GM19328 (cell line): ENCODE results near the gene CXXC5.
"Not testable (repeated sequence)": the region's sequence is repeated elsewhere in the genome, so short reads cannot be mapped to it uniquely, and the experiment has no call there.

Experiments
- ATAC-seq: cut with Tn5 transposase; IDR thresholded peaks from one replicate; pipeline ENCODE4 v1.9.1; 2021; ENCODE audit warnings: mild to moderate bottlenecking, moderate library complexity; ENCODE audit not compliant: unreplicated experiment

CXXC5 gene

DNA sequence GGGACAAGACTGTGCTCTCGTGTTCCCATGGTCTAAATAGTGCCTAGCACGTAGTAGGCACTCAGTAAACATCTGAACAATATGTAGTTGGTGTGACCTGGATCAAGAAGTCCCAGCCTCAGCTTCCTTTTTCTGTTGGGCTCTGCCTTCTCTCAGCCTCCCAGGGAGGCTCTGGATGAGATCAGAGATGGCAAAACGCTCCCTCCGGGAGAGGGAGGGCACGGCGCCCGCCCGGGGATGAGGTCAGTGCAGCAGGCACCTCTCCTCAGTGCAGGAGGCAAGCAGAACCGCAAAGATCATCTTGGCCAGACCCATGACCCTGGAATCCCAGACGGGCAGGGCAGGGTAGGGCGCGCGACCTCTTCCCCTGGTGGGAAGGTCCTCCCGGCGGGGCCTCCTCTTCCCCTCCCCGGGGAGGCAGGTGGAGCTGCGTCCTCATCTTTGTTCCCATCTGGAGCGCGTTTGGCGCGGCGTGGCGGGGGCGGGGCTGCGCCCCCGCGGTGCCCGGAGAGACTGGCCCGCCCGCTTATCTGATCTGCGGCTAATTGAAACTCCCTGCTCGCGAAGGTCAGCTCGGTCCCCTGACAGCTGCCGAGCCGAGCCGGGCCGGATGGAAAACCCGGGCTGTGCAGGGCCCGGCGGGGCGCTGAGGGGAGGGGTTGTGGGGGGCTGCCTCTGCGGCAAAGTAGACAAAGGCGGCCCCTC, 60.9 kb downstream of the CXXC5 start:
- no peak for ATAC-seq

DNA sequence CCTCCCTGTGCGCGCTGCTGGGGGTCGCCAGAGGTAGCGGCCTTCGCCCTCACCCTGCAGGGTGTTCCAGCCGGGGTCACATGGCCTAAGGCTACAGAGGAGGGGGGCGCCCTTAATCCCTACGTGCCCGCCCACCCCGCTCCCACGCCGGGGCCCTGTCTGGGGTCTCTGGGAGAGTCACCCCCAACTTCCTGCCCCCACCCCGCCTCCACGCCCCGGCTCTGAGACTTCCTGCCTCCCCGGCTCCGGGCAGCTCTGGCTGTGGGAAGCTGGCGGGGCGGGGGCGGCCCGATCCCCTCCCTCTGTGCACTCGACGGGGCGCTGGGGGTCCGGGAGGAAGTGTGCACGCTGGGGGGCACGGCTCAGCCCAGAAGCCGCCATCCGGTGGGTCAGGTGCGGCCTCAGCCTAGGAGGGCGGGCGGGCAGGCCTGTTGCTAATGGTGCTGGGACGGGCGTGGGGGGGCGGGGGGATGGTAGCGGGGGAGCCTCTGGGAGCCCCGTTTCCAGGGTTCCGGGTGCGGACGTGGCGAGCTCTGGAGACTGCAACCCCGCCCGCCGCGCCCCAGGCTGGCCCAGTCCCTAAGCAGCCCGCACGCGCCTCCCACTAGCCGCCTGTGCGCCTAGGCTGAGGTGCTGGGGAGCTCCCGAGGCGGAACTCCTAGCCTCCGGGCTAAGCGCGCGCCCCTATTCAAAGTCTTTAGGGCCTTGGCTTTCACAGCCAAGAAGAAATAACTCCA, 61.6 kb downstream of the CXXC5 start:
- ATAC-seq: no peak

DNA sequence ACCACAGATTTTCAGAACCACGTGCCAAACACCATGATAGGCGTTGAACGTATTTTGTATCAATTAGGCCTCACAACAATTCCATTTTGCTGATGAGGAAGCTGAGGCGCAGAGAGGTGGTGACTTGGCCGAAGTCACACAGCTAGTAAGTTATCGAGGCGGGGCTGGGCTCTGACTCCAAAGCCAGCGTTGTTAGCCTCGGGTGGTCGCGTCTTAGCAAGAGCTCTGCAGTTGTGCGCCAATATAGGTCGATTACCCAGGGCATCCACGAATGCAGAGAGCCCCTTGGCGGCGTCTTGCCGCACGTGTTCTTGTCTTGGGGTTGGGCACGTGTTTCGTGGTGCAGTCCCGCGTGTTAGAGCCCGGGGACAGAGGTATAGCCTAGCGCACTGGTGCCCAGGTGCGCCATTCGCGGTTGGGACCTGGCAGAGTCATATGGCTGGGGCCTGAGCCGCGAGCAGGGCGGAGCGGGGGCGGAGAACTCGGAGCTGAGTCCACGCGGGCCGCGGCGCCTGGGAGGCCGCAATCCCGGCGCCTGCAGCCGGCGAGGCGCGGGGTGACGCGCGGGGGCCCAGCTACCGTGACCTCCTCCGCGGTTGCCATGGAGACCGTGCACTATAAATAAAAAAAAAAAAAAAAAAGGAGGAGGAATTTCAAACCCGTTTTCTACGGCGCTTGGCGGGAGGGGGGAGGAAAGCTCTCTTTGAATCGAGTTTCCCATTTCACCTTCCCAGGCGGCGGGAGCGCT, 62.3 kb downstream of the CXXC5 start:
- ATAC-seq: no peak

DNA sequence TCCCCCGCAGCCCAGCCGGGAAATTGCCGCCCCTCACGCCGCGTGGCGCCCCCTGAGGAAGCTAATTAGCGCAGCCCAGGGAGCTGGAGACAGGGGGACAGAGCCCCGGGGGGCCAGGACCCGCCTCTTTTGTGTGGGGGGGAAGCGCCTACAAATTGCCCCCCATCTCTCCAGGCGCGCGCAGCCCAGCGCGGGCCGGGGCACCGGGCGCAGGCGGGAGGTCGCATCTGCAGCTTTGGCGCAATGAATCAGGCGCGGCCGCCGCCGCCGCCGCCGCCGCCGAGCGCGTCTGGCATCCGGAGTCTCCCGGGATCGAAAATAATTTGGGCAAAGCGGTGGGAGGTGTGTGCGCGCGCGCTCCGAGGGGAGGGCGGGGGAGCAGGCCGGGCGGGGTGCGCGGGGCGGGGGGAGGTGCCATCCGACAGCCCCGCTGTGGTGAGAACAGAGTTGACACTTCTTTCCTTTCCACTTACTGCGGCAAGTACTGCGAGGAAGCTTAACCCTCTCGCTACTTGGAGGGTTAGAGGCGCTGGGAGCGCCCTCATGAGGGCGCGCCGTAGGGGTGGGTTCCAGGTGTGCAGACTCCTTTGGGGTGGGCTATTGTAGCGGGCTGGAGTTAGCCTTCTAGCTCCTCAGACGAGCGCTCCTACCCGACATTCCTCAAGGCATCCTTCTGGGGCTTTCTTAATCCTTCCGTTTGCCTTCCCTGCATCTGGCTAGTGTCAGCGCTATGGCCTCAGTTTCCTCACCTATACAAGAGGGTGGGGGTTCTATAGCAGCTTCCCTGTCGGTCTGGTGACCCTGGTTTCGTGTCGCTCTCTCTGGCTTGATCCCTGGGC, 63.1 kb downstream of the CXXC5 start:
- ATAC-seq: no peak

DNA sequence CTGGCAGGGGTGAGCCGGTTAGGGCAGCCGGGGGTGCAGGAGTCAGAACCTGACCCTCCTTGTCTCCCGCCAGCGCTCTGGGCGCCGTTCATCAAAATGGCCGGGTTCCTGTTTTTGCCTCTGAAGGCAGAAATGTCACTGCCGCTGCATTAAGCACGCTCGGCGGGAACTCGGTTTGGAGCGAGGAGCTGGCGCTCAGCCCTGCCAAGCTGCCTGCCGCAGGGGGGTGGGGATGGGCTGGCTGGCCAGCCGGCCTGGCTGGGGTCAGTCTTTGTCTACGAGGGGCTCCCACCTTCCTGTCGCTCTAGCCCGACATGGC, 63.7 kb downstream of the CXXC5 start:
- no peak for ATAC-seq

DNA sequence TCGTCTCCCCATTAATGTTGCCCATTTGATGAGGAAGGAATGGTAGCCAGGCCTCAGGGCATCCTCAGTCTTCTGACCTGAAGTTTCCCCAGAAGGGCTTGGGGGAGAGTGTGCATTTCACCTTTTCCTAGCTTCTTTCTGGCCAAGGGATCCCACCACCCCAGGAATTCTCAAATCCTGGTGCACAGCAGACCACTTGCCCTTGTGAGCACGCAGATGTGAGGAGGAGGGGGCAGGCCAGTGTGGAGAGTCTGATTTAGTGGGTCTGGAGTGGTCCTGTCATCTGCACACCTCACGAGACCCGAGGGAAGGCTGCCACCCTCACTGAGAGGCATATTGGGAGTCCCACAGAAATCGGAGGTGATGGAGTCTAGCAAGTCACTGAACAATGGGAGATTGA, 64.3 kb downstream of the CXXC5 start:
- no peak for ATAC-seq

DNA sequence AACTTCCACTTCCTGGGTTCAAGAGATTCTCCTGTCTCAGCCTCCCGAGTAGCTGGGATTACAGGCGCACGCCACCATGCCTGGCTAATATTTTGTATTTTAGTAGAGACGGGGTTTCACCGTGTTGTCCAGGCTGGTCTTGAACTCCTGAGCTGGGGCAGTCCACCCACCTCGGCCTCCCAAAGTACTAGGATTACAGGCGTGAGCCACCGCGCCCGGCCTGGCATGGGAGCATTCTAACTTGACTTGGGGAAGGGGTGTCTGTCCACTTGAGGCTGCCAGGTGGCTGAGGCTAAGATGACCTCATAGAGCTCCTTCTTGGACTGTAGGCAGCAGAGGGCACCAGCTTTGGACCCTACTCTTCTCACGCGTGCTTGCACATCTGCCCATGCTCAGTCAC, 65.7 kb downstream of the CXXC5 start:
- ATAC-seq: not testable (repeated sequence)

DNA sequence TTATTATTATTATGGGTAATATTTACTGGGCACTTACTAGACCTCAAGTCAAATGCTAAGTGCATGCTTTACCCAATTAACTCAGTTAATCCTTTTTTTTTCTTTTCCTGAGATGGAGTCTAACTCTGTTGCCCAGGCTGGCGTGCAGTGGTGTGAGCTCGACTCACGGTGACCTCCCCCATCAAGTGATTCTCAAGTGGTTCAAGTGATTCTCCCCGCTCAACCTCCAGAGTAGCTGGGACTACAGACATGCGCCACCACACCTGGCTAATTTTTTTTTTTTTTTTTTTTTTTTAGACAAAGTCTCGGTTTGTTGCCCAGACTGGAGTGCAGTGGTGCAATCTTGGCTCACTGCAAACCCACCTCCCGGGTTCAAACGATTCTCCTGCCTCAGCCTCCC, 69.1 kb downstream of the CXXC5 start:
- ATAC-seq: no peak

DNA sequence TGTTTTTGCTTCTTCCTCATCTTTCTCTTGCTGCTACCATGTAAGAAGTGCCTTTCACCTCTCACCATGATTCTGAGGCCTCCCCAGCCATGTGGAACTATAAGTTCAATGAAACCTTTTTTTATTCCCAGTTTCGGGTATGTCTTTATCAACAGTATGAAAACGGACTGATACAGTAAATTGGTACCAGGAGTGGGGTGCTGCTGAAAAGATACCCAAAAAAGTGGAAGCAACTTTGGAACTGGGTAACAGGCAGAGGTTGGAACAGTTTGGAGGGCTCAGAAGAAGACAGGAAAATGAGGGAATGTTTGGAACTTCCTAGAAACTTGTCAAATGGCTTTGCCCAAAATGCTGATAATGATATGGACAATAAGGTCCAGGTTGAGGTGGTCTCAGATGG, 70.3 kb downstream of the CXXC5 start:
- ATAC-seq: not testable (repeated sequence)

DNA sequence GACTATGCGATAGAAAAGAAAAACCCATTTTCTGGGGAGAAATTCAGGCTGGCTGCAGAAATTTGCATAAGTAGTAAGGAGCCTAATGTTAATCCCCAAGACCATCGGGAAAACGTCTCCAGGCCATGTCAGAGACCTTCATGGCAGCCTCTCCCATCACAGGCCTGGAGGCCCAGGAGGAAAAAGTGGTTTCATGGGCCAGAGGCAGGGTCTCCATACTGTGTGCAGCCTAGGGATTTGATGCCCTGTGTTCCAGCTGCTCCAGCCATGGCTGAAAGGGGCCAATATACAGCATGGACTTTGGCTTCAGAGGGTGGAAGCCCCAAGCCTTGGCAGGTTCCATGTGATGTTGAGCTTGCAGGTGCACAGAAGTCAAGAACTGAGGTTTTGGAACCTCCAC, 71.8 kb downstream of the CXXC5 start:
- not testable (repeated sequence) for ATAC-seq

DNA sequence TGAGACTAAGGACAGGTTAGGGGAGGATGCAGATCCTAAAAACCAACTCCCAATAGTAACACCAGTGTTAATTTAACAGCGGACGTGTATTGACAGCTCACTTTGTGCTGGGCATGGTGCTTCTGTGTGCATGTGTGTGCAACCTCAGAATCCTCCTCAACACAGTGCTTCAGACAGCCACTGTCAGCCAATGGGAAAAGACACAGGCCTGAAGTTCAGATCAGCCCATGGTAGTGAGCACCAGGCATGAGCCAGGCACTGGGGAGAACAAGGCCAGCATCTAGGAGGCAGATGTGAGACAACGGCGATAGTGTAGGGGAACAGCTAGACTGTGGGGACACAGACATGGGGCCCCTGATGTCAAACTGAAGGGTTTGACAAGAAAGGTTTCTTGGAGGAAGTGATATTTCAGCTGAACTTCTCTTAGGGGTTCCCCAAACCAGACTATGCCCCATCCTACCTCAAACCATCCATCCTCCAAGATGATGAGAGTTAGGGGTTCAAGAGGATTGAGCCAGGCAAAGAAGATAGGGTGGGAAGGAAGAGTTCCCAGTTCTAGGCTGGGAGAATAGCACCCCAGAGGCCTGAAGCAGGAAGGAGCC, 75.9 kb downstream of the CXXC5 start:
- no peak for ATAC-seq

DNA sequence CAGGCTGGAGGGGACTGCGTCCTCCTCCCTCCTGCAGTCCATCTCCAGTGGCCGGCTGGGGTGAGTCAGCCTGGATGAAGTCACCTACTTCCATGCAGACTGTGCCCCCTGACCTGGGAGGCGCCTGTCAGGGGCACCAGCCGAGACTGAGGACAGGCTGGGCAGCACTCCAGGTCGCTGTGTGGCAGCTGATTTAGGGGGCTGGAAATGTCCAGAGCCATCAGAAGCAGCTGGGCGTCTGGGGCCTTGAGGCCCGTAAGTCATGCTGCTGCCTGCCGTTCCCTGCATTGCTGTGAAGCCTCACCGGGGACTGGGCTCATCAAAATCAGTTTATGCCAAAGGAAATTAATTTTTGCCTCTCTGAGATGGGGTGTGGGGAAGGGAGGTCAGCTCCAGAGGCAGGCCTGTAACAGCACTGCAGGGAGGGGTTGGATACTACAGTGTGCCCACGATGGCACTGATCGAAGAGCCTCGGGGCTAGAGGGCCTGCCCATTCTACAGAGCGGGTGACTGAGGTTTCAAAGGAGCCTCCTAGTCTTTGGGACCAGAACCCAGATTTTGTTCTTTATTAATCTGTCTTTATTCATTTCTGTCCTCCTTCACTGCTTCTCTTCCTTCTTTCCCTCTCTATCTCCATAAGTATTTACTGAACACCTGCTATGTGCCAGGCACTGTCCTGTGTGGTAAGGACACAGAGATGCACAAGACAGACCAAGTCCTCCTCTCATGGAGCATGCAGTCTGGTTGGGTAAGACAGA, 77.1 kb downstream of the CXXC5 start:
- ATAC-seq: no peak

DNA sequence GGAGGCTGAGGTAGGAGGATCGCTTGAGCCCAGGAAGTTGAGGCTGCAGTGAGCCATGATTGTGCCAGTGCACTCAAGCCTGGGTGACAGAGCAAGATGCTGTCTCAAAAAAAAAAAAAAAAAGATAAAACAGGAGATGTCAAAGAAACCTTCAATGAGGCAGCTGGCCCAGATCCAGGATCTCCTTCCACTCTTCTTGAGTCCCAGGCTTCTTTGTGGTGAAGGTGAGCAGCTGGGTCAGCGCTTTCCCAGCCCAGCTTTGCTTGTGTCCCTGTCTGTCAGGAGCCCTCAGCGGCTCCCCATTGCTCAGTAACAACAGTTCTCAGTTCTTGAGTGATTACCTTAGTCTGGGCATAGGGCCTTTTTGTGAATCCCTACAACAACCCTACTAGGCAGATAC, 78.1 kb downstream of the CXXC5 start:
- no peak for ATAC-seq

DNA sequence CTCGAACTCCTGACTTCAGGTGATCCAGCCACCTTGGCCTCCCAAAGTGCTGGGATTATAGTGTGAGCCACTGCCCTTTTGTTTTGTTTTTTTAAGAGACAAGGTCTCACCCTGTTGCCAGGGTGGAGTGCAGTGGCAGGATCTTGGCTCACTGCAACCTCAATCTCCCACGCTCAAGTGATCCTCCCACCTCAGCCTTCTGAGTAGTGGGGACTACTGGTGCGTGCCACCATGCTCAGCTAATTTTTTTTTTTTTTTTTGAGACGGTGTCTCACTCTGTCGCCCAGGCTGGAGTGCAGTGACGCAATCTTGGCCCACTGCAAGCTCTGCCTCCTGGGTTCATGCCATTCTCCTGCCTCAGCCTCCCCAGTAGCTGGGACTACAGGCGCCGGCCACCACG, 79.5 kb downstream of the CXXC5 start:
- not testable (repeated sequence) for ATAC-seq

DNA sequence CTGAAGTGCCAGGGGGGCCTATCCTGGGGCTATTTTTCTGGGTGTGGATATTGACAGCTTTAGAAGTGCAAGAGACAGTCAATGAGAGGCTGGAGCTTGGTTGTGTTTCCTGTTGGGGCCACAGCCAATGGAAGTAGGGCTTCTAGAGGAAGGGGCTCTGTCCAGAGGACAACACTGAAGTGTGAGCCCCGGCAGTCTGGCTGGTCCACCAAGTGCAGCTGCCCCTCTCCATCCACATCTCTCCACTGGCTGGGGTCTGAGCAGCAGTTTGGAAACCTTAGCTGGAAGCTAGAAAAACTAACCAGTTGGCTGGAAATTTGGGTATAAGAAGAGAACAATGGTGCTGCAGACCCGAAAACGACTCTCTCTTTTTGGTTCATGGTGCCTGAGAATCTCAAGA, 83.1 kb downstream of the CXXC5 start:
- no peak for ATAC-seq

DNA sequence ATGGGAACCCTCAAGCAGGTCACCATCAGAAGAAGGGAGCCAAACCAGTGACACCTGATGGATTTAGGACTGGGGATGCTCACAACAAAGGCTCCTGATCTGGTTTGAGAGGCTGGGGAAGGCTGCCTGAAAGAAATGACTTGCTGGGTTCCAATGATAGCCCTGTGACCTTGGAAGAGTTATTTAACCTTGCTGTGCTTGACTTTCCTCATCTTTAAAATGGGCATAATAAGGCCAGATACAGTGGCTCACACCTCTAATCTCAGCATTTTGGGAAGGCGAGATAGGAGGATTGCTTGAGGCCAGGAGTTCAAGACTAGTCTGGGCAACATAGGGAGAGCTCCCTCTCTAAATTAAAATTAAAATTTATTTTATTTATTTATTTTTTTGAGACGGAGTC, 83.9 kb downstream of the CXXC5 start:
- no peak for ATAC-seq

DNA sequence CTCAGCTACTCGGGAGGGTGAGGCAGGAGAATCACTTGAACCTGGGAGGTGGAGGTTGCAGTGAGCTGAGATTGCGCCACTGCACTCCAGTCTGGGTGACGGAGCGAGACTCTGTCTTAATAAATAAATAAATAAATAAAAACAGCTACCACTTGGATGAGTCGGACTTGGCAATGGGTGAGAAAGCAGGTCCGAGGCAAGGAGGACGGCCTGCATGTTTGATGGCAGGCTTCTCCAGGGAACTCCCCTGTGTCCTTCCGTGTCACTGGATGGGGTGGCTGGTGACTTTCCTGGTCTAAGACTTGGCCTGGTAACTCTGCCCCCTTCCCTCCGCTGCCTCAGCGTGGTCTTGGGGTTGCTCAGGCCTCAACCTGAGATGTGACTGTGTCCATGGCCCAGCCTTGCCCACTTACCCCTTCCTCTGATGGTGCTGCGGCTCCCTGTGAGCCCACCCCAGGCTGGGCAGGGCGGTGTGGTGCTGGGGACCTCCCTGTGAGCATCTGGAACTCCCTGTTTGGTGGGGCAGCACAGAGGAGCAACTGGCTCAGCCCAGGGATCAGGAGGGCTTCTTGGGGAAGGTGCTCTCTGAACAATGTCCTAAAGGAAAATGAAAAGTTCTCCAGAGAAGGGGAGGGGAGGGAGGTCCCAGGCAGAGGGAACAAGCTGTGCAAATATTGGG, 85.0 kb downstream of the CXXC5 start:
- no peak for ATAC-seq
